Kidney (tissue), 14 donors: Measurements from ENCODE around the gene ARL5C. TPM values are rescaled to one million over a fixed set of nuclear protein-coding genes. Genes with fewer than 3 reads are reported as not detected.

Source experiments
- DNase-seq, 5 donors: peaks; one replicate each; pipeline ENCODE4 v3.0.0-alpha.2; 2013 to 2020
- FAIRE-seq: peaks from 2 replicates; lab custom pipeline; 2012; peaks lifted over from hg19 to GRCh38; lab: Jason Lieb, UNC
- H3K27ac ChIP-seq, 2 donors: one replicate each; pipeline ENCODE4 v1.7.0; 2013; ENCODE audit warnings: low read depth in 2 of 2, low read length in 2 of 2, inconsistent platforms in 1 of 2
- H3K27me3 ChIP-seq: one replicate; pipeline ENCODE4 v1.7.1; 2013; ENCODE audit warnings: low read length, inconsistent platforms; ENCODE audit not compliant: control insufficient read depth, insufficient read depth
- H3K36me3 ChIP-seq, 3 donors: one replicate each; pipeline versions ENCODE4 v1.7.0 to v1.7.1; 2013; ENCODE audit warnings: low read length in 3 of 3, control low read depth in 1 of 3, inconsistent platforms in 1 of 3; ENCODE audit not compliant: insufficient read depth in 3 of 3, control insufficient read depth in 2 of 3
- H3K4me1 ChIP-seq, 3 donors: one replicate each; pipeline versions ENCODE4 v1.7.0 to v1.7.1; 2013; ENCODE audit warnings: low read length in 3 of 3, inconsistent platforms in 1 of 3, low read depth in 1 of 3; ENCODE audit not compliant: control insufficient read depth in 2 of 3, insufficient read depth in 2 of 3
- H3K4me3 ChIP-seq, 3 donors: one replicate each; pipeline versions ENCODE4 v1.7.0 to v1.8.1; 2013; ENCODE audit warnings: low read length in 3 of 3, control low read depth in 1 of 3, inconsistent platforms in 1 of 3
- H3K9ac ChIP-seq, 3 donors: one replicate each; pipeline versions ENCODE4 v1.7.0 to v1.7.1; 2013; ENCODE audit warnings: low read length in 3 of 3, control low read depth in 1 of 3, inconsistent platforms in 1 of 3
- H3K9me3 ChIP-seq, 3 donors: one replicate each; pipeline versions ENCODE4 v1.7.0 to v1.7.1; 2013; ENCODE audit warnings: low read length in 3 of 3, control low read depth in 1 of 3, inconsistent platforms in 1 of 3; ENCODE audit not compliant: control insufficient read depth in 2 of 3, insufficient read depth in 1 of 3
- intact Hi-C: fragments of 100-400 bp; cut with DNase I; formaldehyde crosslinking; loops from one replicate; pipeline ENCODE4 v1.11.1; 2022
- polyA plus RNA-seq: library from polyadenylated mRNA; stranded (reverse); fragments of 350-450 nt; fragmentation: Illumina TruSeq; extraction: RNeasy Lipid Tissue Mini Kit (QIAGEN cat#74804); gene quantifications from one replicate; pipeline ENCODE4 v1.2.3, GENCODE V29; 2014; ENCODE audit warnings: low read depth, low replicate concordance; ENCODE audit not compliant: insufficient read depth
- total RNA-seq: library from RNA; stranded (reverse); fragmentation: NEBNext Ultra II Directional; extraction: Animal tissue kit (Norgen Biotek cat#: 25700); gene quantifications from one replicate; pipeline ENCODE4 v1.2.1, GENCODE V29; 2021
- TF ChIP-seq, protein P1 (sequence below): IDR thresholded peaks from 3 replicates; pipeline ENCODE4 v1.5.1; 2012; ENCODE audit warnings: mild to moderate bottlenecking, moderate library complexity, borderline replicate concordance; ENCODE audit not compliant: insufficient read depth; ENCODE audit errors: extremely low read depth
- donor health status: control.
- donor health status: control.
- donor health status: control.
- donor health status: control.
- donor health status: control.
- donor health status: DM: yes; HTN: yes; CAD: no.
- donor health status: Normal renal cell carcinoma (clear cell type).

The ARL5C gene
- total and polyA plus RNA-seq, 2 donors from 2014 or later: not detected

DNA sequence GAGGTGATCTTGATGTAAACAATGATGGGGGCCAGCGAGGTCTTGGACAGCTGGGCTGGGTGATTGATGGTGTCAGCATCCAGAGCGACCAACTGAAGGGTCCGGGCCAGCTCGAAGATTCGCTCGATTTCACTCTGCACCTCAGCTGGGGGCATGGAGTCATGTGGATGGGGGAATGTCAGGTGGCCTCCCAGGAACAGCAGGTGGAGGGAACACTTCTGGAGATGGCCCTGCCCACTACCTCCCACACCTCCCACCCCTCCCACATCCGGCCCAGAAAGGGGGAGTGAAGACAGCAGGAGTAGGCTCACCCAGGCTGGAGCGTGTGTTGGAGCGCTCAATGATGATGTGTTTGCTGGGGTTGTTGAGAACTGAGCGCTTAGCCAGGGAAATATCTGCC, 17.8 kb upstream of the ARL5C start:
- H3K4me1 ChIP-seq: no peaks in the 10 kb centered on the region
- H3K4me3 ChIP-seq: no peak overlapping the region
- FAIRE-seq: no peak
- H3K9ac ChIP-seq: no peak overlapping the region
- TF ChIP-seq, protein P1, sequence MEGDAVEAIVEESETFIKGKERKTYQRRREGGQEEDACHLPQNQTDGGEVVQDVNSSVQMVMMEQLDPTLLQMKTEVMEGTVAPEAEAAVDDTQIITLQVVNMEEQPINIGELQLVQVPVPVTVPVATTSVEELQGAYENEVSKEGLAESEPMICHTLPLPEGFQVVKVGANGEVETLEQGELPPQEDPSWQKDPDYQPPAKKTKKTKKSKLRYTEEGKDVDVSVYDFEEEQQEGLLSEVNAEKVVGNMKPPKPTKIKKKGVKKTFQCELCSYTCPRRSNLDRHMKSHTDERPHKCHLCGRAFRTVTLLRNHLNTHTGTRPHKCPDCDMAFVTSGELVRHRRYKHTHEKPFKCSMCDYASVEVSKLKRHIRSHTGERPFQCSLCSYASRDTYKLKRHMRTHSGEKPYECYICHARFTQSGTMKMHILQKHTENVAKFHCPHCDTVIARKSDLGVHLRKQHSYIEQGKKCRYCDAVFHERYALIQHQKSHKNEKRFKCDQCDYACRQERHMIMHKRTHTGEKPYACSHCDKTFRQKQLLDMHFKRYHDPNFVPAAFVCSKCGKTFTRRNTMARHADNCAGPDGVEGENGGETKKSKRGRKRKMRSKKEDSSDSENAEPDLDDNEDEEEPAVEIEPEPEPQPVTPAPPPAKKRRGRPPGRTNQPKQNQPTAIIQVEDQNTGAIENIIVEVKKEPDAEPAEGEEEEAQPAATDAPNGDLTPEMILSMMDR: no peak
- H3K36me3 ChIP-seq: no peaks in the 10 kb centered on the region
- no peaks in the 10 kb centered on the region for H3K9me3 ChIP-seq
- DNase-seq: peak in 4 of 5 donors; percentile 65 to 82 (median 70)
- no peak overlapping the region for H3K27ac ChIP-seq
- intact Hi-C loops: no loop called here
- H3K27me3 ChIP-seq: no peaks in the 10 kb centered on the region

DNA sequence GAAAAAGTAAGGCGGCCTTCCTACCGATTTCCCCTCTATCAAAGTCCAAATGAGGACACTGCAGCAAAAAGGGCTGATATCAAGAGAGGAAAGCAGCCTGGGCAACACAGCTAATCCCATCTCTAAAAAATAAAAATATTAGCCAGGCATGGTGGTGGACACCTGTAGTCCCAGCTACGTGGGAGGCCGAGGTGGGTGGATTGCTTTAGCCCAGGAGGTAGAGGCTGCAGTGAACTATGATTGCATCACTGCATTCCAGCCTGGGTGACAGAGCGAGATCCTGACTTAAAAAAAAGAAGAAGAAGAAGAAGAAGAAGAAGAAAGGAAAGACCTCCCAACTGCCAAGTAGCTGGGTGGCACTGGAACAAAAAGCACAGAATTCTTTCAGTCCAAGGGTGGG, 17.1 kb upstream of the ARL5C start:
- Histone ChIP-seq H3K4me1 (no peaks in the 10 kb centered on the region), H3K4me3 (no peak overlapping the region), H3K27me3 (no peaks in the 10 kb centered on the region), H3K27ac (no peak overlapping the region), H3K36me3 (no peaks in the 10 kb centered on the region), H3K9me3 (no peaks in the 10 kb centered on the region), H3K9ac (no peak overlapping the region)
- TF ChIP-seq, protein P1: no peak
- FAIRE-seq: no peak
- intact Hi-C loops: no loop called here
- no peak for DNase-seq

DNA sequence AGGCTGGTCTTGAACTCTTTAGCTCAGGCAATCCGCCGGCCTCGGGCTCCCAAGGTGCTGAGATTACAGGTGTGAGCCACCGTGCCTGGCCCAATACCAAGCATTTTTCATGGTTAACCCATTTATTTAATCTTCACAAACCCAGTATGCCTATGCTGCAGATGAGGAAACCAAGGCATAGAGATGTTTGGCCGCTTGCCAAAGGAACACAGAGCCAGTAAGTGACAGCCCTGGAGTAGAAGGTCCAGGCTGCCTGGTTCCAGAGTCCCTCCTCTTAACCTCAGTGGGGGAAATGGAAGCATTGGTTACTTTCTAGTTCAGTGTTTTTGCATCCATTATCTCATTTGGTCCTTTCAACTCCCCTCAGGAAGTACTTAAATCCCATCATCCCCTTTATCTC, 15.3 kb upstream of the ARL5C start:
- Histone ChIP-seq H3K9me3 (no peaks in the 10 kb centered on the region), H3K4me3 (no peak overlapping the region), H3K27me3 (no peaks in the 10 kb centered on the region), H3K36me3 (no peaks in the 10 kb centered on the region), H3K9ac (no peak overlapping the region), H3K27ac (no peak overlapping the region), H3K4me1 (no peaks in the 10 kb centered on the region)
- no peak for FAIRE-seq
- intact Hi-C loops: no loop called here
- DNase-seq: no peak
- TF ChIP-seq, protein P1: no peak

DNA sequence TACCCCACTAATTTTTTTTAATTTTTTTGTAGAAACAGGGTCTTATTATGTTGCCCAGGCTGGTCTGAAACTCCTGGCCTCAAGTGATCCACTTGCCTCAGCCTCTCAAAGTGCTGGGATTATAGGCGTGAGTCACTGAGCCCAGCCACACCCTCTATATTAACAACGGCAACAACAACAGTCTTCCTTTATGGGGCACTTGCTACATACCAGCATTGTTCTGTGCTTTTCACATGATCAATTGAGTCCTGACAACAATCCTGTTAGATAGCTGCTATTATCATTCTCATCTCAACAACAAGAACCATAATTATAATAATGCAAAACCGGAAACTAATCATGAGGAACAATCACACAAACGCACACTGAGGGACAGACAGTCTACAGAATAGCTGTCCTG, 12.6 kb upstream of the ARL5C start:
- Histone ChIP-seq H3K27ac (no peak overlapping the region), H3K9me3 (no peaks in the 10 kb centered on the region), H3K27me3 (no peaks in the 10 kb centered on the region), H3K9ac (no peak overlapping the region), H3K4me1 (no peaks in the 10 kb centered on the region), H3K4me3 (no peak overlapping the region), H3K36me3 (no peaks in the 10 kb centered on the region)
- TF ChIP-seq, protein P1: no peak
- DNase-seq: no peak
- FAIRE-seq: no peak
- intact Hi-C loops: no loop called here
